Osteocyte (in vitro differentiated cells): ENCODE data around the gene SP6. TPM values are rescaled to one million over a fixed set of nuclear protein-coding genes. Genes with fewer than 3 reads are reported as not detected.

Experiments used
- DNase-seq: peaks from one replicate; pipeline ENCODE4 v3.0.0; 2021; ENCODE audit warnings: mixed read lengths; ENCODE audit not compliant: unreplicated experiment; ENCODE audit errors: extremely low spot score
- H3K27ac Mint-ChIP-seq: one replicate; pipeline ENCODE4 v1.8.0; 2021; ENCODE audit warnings: mild to moderate bottlenecking, mixed read lengths; ENCODE audit not compliant: unreplicated experiment
- H3K27me3 Mint-ChIP-seq: one replicate; pipeline ENCODE4 v1.8.0; 2021; ENCODE audit warnings: mixed read lengths; ENCODE audit not compliant: unreplicated experiment
- H3K36me3 Mint-ChIP-seq: one replicate; pipeline ENCODE4 v1.8.0; 2021; ENCODE audit warnings: mixed read lengths; ENCODE audit not compliant: unreplicated experiment
- H3K4me1 Mint-ChIP-seq: one replicate; pipeline ENCODE4 v1.8.0; 2021; ENCODE audit warnings: mixed read lengths; ENCODE audit not compliant: unreplicated experiment
- H3K4me3 Mint-ChIP-seq: one replicate; pipeline ENCODE4 v1.8.0; 2021; ENCODE audit warnings: mild to moderate bottlenecking, moderate library complexity, mixed read lengths; ENCODE audit not compliant: unreplicated experiment
- H3K9me3 Mint-ChIP-seq: one replicate; pipeline ENCODE4 v1.8.0; 2021; ENCODE audit warnings: mixed read lengths; ENCODE audit not compliant: unreplicated experiment
- CTCF ChIP-seq: fragments of 200-600 bp; sonication (generic); IDR thresholded peaks from 2 replicates; pipeline ENCODE4 v1.5.0; 2021; ENCODE audit warnings: antibody characterized with exemption, mild to moderate bottlenecking, moderate library complexity
- total RNA-seq: library from RNA; stranded (reverse); gene quantifications from 2 replicates; pipeline ENCODE4 v1.2.1, GENCODE V29; 2021

SP6 gene
- total RNA-seq, 1 donor from 2014 or later: 0.16 TPM

- peaks cover 21% of the 10 kb centered on the region for H3K4me1 Mint-ChIP-seq
- peaks cover 32% of the 10 kb centered on the region for H3K36me3 Mint-ChIP-seq
- H3K4me3 Mint-ChIP-seq: no peak overlapping the region
- no peak overlapping the region for H3K27ac Mint-ChIP-seq
- no peaks in the 10 kb centered on the region for H3K9me3 Mint-ChIP-seq
- TF ChIP-seq CTCF: no peak
- no peak for DNase-seq
- no peaks in the 10 kb centered on the region for H3K27me3 Mint-ChIP-seq
Observed at GRCh38 chr17:47813512-47814031, 37.4 kb downstream of the SP6 start.

- Mint-ChIP-seq H3K4me3 (no peak overlapping the region), H3K36me3 (peaks cover 35% of the 10 kb centered on the region), H3K27me3 (no peaks in the 10 kb centered on the region), H3K27ac (no peak overlapping the region), H3K9me3 (no peaks in the 10 kb centered on the region), H3K4me1 (peaks cover 21% of the 10 kb centered on the region)
- TF ChIP-seq CTCF: no peak
- DNase-seq: no peak
Observed at GRCh38 chr17:47813077-47813476, 37.9 kb downstream of the SP6 start.

GRCh38 chr17:47812146-47812920 lies 38.6 kb downstream of the SP6 start:
- Mint-ChIP-seq H3K36me3 (peaks cover 42% of the 10 kb centered on the region), H3K27ac (no peak overlapping the region)

GRCh38 chr17:47811709-47812108 lies 39.3 kb downstream of the SP6 start:
- no peak for DNase-seq
- Mint-ChIP-seq H3K4me3 (no peak overlapping the region), H3K4me1 (peaks cover 21% of the 10 kb centered on the region), H3K27me3 (no peaks in the 10 kb centered on the region), H3K9me3 (no peaks in the 10 kb centered on the region), H3K27ac (peak overlapping the region; percentile 35), H3K36me3 (peaks cover 41% of the 10 kb centered on the region)
- TF ChIP-seq CTCF: no peak

More at GRCh38 chr17:47812146-47812920, 38.6 kb downstream of the SP6 start:
- Mint-ChIP-seq H3K4me1 (peaks cover 21% of the 10 kb centered on the region), H3K9me3 (no peaks in the 10 kb centered on the region), H3K4me3 (no peak overlapping the region), H3K27me3 (no peaks in the 10 kb centered on the region)
- TF ChIP-seq CTCF: no peak
- no peak for DNase-seq

GRCh38 chr17:47810901-47811635 lies 39.9 kb downstream of the SP6 start:
- Mint-ChIP-seq H3K27me3 (no peaks in the 10 kb centered on the region), H3K4me1 (peaks cover 21% of the 10 kb centered on the region), H3K36me3 (peaks cover 40% of the 10 kb centered on the region), H3K9me3 (no peaks in the 10 kb centered on the region), H3K4me3 (no peak overlapping the region), H3K27ac (peak overlapping the region; percentile 35)
- no peak for TF ChIP-seq CTCF
- no peak for DNase-seq
